K562 (cell line): ENCODE results near the gene EEF1A2. TPM values are rescaled to one million over a fixed set of nuclear protein-coding genes. Genes with fewer than 3 reads are reported as not detected.

Experiments
- HMGN3 ChIP-seq: IDR thresholded peaks from 2 replicates; pipeline ENCODE4 v1.6.1; 2011; ENCODE audit warnings: borderline replicate concordance, low read depth, mild to moderate bottlenecking, mixed read lengths, low read length; ENCODE audit not compliant: insufficient read length; ENCODE audit errors: extremely low read depth
- RAD21 ChIP-seq, 2 experiments: fragments of 250-450 bp in 1 of 2; fragments of 450-650 bp in 1 of 2; sonication (Bioruptor Pico) in 1 of 2; formaldehyde crosslinking in 1 of 2; IDR thresholded peaks in 1 of 2; conservative IDR thresholded peaks in 1 of 2; 2 replicates each; pipeline versions ENCODE4 v1.4.0 to v1.8.0; 2020 to 2022; ENCODE audit warnings: mild to moderate bottlenecking in 2 of 2, moderate library complexity in 1 of 2
- TARDBP ChIP-seq: fragments of 450-650 bp; IDR thresholded peaks from 2 replicates; pipeline ENCODE4 v1.6.1; 2016
- ZC3H11A ChIP-seq: IDR thresholded peaks from 2 replicates; pipeline ENCODE4 v1.6.1; 2012; ENCODE audit warnings: low read depth, low read length, improper control_type of control experiment
- ZNF217 ChIP-seq: sonication (generic); formaldehyde crosslinking; IDR thresholded peaks from 2 replicates; pipeline ENCODE4 v1.8.0; 2022; ENCODE audit warnings: mild to moderate bottlenecking, missing genetic modification reagents
- ZNF551 ChIP-seq: fragments of 250-450 bp; sonication (Bioruptor Pico); IDR thresholded peaks from 2 replicates; pipeline ENCODE4 v1.5.0; 2021; ENCODE audit warnings: mild to moderate bottlenecking, moderate library complexity
- polyA plus RNA-seq, 8 experiments: library from polyadenylated mRNA; depleted of rRNA in 4 of 8; stranded (reverse) in 5 of 8; unstranded in 3 of 8; fragments of >200 nt; fragmentation: Nextera tagmentation in 2 of 8; fragmentation: Illumina TruSeq in 1 of 8; extraction: Ambion mirVana in 2 of 8; extraction: Trizol in 1 of 8; gene quantifications; 2 replicates each; pipeline versions ENCODE4 v1.2.1 to v1.2.3, GENCODE V29; 2011 to 2014; ENCODE audit warnings: inconsistent platforms in 1 of 8, missing spikeins in 1 of 8
- total RNA-seq, 7 experiments: library from RNA; depleted of rRNA in 6 of 7; stranded (reverse); fragments of >200 nt in 6 of 7; fragmentation: Illumina TruSeq in 2 of 7; extraction: Trizol in 2 of 7; gene quantifications; 2 replicates each; pipeline versions ENCODE4 v1.2.1 to v1.2.3, GENCODE V29; 2011 to 2021; ENCODE audit warnings: low replicate concordance in 1 of 7
- TF ChIP-seq, protein P1 (sequence below): fragments of 250-450 bp; sonication (Bioruptor Pico); IDR thresholded peaks from 2 replicates; pipeline ENCODE4 v1.5.0; 2020; ENCODE audit warnings: mild to moderate bottlenecking
- TF ChIP-seq, protein P2 (sequence below), 3 experiments: fragments of 200-800 bp in 1 of 3; sonication (Bioruptor generic) in 1 of 3; sonication (generic) in 1 of 3; formaldehyde crosslinking in 1 of 3; IDR thresholded peaks; 2 replicates each; pipeline versions ENCODE4 v1.6.1 to v1.8.0; 2016 to 2022; ENCODE audit warnings: mild to moderate bottlenecking in 2 of 3, missing compliant biosample characterization in 2 of 3, missing genetic modification characterization in 2 of 3, missing genetic modification reagents in 1 of 3
- TF ChIP-seq, protein P3 (sequence below): IDR thresholded peaks from 2 replicates; pipeline ENCODE4 v1.6.1; 2014; ENCODE audit warnings: antibody characterized with exemption
- TF ChIP-seq, protein P4 (sequence below): fragments of 450-650 bp; IDR thresholded peaks from 2 replicates; pipeline ENCODE4 v1.6.1; 2016

The EEF1A2 gene
- total and polyA plus RNA-seq, 9 of the 15 experiments (the other 6 are each of a cell fraction or from before 2014, with no cell fraction given): 0.04 to 29.6 (median 11.5) TPM

DNA sequence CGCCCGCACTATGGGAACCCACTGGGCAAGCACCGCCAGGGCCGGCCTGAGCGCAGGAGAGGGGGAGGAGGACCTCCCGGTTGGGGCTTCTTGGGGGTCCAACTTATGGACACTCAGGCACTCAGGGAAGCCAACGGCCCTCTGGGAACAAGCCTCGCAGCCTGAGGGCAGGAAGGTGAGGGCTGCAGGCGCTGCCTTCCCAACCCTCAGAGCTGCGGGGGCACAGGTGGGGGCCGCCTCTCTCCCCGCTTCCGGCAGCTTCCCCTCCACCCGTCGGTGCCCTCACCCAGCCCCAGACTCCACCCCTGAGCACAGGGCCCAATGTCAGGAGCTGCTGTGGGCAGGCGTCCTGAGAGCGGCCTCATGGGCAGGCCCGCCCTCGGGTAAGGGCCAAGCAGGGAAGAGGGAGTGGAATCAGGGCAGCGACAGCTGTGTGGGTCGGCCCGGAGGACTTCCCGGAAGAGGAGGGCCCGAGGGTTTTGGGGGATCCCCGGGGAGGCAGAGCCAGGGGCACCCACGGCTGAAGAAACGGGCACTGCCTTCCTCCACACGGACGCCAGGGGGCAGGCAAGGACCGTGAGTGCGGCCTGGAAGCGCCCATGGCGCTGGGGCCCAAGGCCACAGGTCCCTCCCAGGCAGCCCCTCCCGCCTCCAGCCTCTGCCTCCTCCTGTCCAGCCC is 38.8 kb upstream of the EEF1A2 start (continued):
- 0 out of 2 replicates have a peak, but pooled peaks have one; percentile 32 for TF ChIP-seq TARDBP
- TF ChIP-seq, protein P1, sequence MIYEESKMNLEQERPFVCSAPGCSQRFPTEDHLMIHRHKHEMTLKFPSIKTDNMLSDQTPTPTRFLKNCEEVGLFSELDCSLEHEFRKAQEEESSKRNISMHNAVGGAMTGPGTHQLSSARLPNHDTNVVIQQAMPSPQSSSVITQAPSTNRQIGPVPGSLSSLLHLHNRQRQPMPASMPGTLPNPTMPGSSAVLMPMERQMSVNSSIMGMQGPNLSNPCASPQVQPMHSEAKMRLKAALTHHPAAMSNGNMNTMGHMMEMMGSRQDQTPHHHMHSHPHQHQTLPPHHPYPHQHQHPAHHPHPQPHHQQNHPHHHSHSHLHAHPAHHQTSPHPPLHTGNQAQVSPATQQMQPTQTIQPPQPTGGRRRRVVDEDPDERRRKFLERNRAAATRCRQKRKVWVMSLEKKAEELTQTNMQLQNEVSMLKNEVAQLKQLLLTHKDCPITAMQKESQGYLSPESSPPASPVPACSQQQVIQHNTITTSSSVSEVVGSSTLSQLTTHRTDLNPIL (CRISPR knock-in tag): no peak
- no peak for TF ChIP-seq ZC3H11A
- no peak for TF ChIP-seq ZNF551 (CRISPR knock-in tag)
- TF ChIP-seq HMGN3: peak; percentile 67
- peak; percentile 94 to 97 for TF ChIP-seq RAD21 (CRISPR knock-in tag; conservative IDR thresholded peaks at IDR 0.05 in 1 of 2, IDR thresholded peaks at IDR 0.05 in 1 of 2)
- TF ChIP-seq, protein P2, sequence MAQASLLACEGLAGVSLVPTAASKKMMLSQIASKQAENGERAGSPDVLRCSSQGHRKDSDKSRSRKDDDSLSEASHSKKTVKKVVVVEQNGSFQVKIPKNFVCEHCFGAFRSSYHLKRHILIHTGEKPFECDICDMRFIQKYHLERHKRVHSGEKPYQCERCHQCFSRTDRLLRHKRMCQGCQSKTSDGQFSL (CRISPR knock-in tag; IDR thresholded peaks at IDR 0.05): peak; percentile 53; the same call in 1 of the 2 replicates
- TF ChIP-seq, protein P2 (tag; IDR thresholded peaks at IDR 0.05): no peak
- TF ChIP-seq ZNF217 (CRISPR knock-in tag): no peak
- TF ChIP-seq, protein P3, sequence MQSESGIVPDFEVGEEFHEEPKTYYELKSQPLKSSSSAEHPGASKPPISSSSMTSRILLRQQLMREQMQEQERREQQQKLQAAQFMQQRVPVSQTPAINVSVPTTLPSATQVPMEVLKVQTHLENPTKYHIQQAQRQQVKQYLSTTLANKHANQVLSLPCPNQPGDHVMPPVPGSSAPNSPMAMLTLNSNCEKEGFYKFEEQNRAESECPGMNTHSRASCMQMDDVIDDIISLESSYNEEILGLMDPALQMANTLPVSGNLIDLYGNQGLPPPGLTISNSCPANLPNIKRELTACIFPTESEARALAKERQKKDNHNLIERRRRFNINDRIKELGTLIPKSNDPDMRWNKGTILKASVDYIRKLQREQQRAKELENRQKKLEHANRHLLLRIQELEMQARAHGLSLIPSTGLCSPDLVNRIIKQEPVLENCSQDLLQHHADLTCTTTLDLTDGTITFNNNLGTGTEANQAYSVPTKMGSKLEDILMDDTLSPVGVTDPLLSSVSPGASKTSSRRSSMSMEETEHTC: no peak
- TF ChIP-seq, protein P4, sequence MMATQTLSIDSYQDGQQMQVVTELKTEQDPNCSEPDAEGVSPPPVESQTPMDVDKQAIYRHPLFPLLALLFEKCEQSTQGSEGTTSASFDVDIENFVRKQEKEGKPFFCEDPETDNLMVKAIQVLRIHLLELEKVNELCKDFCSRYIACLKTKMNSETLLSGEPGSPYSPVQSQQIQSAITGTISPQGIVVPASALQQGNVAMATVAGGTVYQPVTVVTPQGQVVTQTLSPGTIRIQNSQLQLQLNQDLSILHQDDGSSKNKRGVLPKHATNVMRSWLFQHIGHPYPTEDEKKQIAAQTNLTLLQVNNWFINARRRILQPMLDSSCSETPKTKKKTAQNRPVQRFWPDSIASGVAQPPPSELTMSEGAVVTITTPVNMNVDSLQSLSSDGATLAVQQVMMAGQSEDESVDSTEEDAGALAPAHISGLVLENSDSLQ: no peak
